ENCODE data around the gene MED9.
A peak's percentile ranks its signal among the peaks of the same experiment; 100 is the strongest.
"Not testable (repeated sequence)": the region's sequence is repeated elsewhere in the genome, so short reads cannot be mapped to it uniquely, and the experiment has no call there.

MED9 gene, protein sequence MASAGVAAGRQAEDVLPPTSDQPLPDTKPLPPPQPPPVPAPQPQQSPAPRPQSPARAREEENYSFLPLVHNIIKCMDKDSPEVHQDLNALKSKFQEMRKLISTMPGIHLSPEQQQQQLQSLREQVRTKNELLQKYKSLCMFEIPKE

DNA sequence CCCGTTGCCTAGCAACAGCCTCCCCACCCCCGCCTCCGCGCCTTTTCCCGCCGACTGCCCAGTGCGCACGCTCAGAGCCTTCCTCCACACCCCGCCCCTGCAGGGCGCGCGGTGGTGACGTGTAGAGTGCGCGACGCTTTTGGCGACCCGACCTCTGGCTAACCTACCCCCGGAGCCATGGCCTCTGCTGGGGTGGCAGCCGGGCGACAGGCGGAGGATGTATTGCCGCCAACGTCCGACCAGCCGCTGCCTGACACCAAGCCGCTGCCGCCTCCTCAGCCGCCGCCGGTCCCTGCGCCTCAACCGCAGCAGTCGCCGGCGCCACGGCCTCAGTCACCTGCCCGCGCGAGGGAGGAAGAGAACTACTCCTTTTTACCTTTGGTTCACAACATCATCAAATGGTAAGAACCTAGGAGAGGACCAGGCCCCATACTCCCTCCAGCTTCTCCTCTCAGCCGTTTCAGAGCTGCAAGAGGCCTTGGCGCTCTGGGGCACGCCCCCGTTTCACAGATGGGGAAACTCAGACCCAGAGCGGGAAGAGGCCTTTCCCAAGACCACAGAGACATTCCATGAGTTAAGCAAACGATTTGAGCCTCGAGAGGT is at the start of gene MED9:
TSS of gene MED9 (plus strand) at position 136 of the 603 bp plus-strand sequence. CDS start at position 178, 42 bp downstream.
- peak; percentile 63 for DNase-seq (ENCODE audit: extremely low read depth, low read depth)

DNA sequence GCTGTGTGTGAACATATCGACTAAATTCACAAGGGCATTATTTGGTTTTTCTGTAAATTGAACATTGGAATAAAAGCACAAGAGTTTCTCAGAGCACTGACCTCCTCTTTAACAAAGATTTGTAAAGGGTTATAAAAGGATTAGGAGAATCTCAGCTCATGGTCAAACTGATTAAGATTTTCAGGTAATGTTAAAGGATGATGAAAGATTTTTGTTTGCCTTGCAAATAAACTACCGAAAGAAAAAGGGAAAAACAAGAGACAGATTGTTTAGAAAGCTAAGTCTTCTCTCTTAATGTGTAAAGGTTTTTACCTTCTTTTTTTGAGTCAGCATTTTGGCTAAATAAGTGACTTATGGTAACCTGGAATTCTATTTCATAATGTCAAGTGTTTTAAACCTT is 47.6 kb upstream of the MED9 start:
- DNase-seq (ENCODE audit: extremely low read depth, low read depth) = no peak
- TF ChIP-seq, protein P1, sequence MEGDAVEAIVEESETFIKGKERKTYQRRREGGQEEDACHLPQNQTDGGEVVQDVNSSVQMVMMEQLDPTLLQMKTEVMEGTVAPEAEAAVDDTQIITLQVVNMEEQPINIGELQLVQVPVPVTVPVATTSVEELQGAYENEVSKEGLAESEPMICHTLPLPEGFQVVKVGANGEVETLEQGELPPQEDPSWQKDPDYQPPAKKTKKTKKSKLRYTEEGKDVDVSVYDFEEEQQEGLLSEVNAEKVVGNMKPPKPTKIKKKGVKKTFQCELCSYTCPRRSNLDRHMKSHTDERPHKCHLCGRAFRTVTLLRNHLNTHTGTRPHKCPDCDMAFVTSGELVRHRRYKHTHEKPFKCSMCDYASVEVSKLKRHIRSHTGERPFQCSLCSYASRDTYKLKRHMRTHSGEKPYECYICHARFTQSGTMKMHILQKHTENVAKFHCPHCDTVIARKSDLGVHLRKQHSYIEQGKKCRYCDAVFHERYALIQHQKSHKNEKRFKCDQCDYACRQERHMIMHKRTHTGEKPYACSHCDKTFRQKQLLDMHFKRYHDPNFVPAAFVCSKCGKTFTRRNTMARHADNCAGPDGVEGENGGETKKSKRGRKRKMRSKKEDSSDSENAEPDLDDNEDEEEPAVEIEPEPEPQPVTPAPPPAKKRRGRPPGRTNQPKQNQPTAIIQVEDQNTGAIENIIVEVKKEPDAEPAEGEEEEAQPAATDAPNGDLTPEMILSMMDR (IDR thresholded peaks at IDR 0.05; ENCODE audit: low read depth, low read length) = no peak

More for the DNA sequence above, at the start of gene MED9:
- TF ChIP-seq, protein P1 (IDR thresholded peaks at IDR 0.05; ENCODE audit: low read depth, low read length) = no peak

DNA sequence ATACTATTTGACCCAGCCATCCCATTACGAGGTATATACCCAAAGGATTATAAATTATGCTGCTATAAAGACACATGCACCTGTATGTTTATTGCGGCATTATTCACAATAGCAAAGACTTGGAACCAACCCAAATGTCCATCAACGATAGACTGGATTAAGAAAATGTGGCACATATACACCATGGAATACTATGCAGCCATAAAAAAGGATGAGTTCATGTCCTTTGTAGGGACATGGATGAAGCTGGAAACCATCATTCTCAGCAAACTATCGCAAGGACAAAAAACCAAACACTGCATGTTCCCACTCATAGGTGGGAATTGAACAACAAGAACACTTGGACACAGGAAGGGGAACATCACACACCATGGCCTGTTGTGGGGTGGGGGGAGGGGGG is 45.9 kb upstream of the MED9 start:
- not testable (repeated sequence) for DNase-seq (ENCODE audit: extremely low read depth, low read depth)

DNA sequence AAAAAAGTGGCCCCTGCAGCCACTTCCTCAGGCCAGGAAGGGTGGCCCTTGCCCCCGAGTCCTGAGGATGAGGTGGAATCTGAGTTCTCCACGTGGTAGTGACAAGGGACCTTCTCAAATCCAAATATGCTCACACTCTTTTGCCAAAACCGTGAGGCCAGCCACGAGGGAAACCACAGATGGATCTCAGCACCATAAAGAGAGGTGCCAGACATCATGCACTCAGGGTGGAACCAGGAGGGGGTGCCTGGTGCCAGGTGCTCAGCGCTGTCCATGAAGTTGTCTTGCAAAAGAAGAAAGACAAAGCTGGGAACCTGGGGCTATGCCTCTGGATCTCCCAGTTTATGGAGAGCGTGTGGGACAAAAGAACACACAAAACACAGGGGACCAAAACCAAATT is 45.2 kb upstream of the MED9 start:
- TF ChIP-seq, protein P1 (IDR thresholded peaks at IDR 0.05; ENCODE audit: low read depth, low read length) = no peak

DNA sequence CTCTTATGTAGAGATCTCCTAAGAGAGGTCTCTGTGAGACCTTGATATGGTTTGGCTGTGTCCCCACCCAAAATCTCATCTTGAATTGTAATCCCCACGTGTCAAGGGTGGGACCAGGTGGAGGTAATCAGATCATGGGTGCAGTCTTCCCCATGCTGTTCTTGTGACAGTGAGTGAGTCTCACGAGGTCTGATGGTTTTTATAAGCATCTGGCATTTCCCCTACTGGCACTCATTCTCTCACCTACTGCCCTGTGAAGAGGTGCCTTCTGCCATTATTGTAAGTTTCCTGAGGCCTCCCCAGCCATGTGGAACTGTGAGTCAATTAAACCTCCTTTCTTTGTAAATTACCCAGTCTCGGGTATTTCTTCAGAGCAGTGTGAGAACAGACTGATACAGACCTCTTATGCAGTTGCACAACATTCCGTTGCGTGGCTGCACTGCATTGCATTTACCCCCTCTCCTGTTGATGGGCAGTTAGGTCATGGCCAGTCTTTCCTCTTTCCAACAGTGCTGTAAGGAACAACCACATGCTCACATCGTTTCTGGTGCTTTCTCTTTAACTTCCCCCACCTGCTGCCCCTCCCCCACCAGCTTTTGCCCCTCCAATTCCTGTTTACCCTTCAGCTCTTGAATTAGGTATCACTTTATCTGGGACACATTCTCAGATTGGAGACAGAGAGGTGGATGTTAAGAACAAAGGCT is 43.6 kb upstream of the MED9 start:
- TF ChIP-seq, protein P1 (IDR thresholded peaks at IDR 0.05; ENCODE audit: low read depth, low read length) = no peak; the same call in 1 of the 2 replicates

More for the DNA sequence above, 45.2 kb upstream of the MED9 start:
- no peak for DNase-seq (ENCODE audit: extremely low read depth, low read depth)

DNA sequence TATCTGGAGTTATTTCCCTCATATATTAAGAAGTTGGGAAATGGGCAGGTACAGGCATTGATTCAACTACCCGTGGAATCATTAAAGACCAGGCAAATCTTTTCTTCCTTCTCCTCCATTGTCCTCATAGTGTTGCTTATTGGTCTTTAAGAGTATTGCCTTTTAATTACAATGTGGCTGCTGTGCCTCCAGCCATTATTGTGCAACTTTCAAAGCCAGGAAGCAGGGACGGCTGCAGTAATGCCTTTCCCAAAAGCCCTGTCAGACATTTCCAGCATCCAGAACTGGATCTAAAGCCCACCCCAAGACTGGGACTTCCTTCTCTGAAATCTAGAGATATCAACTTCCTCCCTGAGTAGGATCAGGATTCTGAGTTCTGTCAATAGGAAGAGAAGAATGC is 42.3 kb upstream of the MED9 start:
- TF ChIP-seq, protein P1 (IDR thresholded peaks at IDR 0.05; ENCODE audit: low read depth, low read length) = no peak
- DNase-seq (ENCODE audit: extremely low read depth, low read depth) = no peak

More for the DNA sequence above, 43.6 kb upstream of the MED9 start:
- no peak for DNase-seq (ENCODE audit: extremely low read depth, low read depth)

DNA sequence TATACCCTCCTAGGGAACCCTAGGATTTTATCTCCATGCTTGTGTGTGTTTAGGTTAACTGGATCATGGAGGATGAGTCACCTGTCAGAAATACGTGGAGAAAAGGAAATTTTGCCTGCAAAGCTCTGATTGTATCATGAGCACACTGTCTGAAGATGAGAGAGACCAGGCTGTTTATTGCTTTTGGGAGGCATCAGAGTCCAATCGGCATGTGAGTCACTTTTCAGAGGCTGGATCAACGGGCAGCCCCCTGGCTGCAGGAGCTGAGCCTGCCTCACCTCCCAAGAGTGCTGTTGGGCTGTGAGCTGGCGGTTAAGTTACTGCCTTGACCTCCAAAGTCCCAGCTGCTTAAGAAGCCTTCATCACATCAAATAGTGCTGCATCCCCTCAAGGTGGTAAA is 41.5 kb upstream of the MED9 start:
- TF ChIP-seq, protein P1 (IDR thresholded peaks at IDR 0.05; ENCODE audit: low read depth, low read length) = peak; percentile 49
- DNase-seq (ENCODE audit: extremely low read depth, low read depth) = peak; percentile 32

Data from AG09319 (cell line).